ENCODE measurements around the gene KMT2E.

DNA sequence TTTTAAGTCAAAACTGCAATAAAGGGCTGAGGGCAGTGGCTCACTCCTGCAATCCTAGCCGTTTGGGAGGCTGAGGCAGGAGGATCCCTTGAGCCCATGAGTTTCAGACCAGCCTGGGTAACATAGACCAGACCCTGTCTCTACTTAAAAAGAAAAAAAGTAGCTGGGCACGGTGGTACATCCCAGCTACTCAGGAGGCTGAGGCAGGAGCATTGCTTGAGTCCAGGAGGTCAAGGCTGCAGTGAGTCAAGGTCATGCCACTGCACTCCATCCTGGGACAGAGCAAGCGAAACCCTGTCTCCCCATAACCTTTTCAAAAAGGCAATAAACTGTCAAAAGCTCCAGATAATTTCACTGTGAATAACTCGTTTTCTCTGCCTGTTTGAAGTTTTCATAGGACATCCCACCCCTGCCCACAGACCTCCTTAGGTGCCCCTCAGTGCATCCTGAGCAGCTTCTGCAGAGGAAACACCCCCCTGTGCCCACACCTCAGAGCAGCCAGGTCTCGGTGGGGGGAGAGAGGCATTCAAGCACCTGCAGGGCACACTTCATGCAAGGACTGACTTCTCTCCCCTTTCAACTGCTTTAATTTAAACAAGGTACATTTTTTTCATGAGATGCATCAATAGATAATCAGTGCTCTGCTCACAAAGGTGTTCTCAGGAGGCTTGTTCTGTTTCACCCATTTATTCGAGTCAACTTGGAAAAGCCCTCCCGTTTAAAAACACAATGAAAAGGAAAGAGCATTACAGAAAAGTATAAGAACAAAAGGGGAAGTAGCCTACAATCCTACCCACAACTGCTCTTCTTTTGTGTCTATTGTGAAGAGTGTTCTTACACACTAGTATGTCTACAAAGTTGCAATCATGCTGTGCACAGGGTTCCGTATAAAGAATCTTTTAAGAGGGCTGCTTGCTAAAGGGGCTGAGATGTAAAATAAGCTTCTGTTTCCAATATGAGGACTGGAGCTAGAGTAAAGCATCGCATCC is 104.9 kb downstream of the KMT2E start:
- TF ChIP-seq, protein P1, sequence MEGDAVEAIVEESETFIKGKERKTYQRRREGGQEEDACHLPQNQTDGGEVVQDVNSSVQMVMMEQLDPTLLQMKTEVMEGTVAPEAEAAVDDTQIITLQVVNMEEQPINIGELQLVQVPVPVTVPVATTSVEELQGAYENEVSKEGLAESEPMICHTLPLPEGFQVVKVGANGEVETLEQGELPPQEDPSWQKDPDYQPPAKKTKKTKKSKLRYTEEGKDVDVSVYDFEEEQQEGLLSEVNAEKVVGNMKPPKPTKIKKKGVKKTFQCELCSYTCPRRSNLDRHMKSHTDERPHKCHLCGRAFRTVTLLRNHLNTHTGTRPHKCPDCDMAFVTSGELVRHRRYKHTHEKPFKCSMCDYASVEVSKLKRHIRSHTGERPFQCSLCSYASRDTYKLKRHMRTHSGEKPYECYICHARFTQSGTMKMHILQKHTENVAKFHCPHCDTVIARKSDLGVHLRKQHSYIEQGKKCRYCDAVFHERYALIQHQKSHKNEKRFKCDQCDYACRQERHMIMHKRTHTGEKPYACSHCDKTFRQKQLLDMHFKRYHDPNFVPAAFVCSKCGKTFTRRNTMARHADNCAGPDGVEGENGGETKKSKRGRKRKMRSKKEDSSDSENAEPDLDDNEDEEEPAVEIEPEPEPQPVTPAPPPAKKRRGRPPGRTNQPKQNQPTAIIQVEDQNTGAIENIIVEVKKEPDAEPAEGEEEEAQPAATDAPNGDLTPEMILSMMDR (IDR thresholded peaks at IDR 0.05; ENCODE audit: low read depth, low read length), result no peak
- TF ChIP-seq POLR2A (IDR thresholded peaks at IDR 0.05; ENCODE audit: extremely low read depth, insufficient read length) (no peak), MYC (IDR thresholded peaks at IDR 0.05; ENCODE audit: low read depth, low read length) (no peak)
- TF ChIP-seq, protein P2, sequence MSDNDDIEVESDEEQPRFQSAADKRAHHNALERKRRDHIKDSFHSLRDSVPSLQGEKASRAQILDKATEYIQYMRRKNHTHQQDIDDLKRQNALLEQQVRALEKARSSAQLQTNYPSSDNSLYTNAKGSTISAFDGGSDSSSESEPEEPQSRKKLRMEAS (IDR thresholded peaks at IDR 0.05; ENCODE audit: low read depth, low read length), result no peak

Measured in NB4 (cell line).